ENCODE results near the gene THADA.

Gene THADA

DNA sequence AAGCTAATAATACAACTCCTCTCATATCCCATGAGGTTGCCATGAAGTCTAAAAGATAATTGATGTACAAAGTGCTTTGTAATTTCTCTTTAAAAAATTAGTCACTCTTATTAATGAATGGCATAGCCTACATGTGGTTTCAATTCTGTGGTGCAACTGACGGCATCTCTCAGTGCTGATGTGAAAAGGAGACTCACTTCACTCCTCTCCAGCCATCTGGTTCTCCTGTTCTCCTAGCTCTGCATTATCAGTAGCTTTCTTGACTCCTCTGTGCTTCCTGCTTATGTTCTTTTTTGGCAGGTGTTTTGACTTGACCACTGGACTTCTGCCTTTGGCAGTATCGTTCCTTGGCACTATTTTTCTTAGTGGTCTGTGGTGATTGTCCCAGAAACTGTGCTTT lies 234.6 kb downstream of the THADA start:
- no peaks in the 10 kb centered on the region for H3F3A ChIP-seq (ENCODE audit: insufficient read depth)
- H4K20me1 ChIP-seq (ENCODE audit: low read depth, low read length), result no peaks in the 10 kb centered on the region
- no peak overlapping the region for H3K9ac ChIP-seq (ENCODE audit: low read length)
- no peaks in the 10 kb centered on the region for H3K36me3 ChIP-seq (ENCODE audit: low read length)
- no peak overlapping the region for H2AFZ ChIP-seq (ENCODE audit: low read depth, low read length, severe bottlenecking)
- TF ChIP-seq EZH2phosphoT487 (conservative IDR thresholded peaks at IDR 0.05; ENCODE audit: low read length) (no peak), CTCF (IDR thresholded peaks at IDR 0.05; ENCODE audit: insufficient read depth, low read length, poor library complexity, severe bottlenecking) (no peak)
- no peaks in the 10 kb centered on the region for H3K9me2 ChIP-seq (replicated peaks; ENCODE audit: insufficient read depth, low read length)
- H3K9me3 ChIP-seq (ENCODE audit: insufficient read depth, low read length), result no peaks in the 10 kb centered on the region
- H3K27ac ChIP-seq (ENCODE audit: low read depth, low read length), result no peak overlapping the region
- no peak overlapping the region for H3K4me3 ChIP-seq (ENCODE audit: insufficient read depth, low read length, poor library complexity, severe bottlenecking)
- no peak overlapping the region for H3K4me2 ChIP-seq (ENCODE audit: low read depth, low read length, poor library complexity, severe bottlenecking)
- H3K79me2 ChIP-seq (ENCODE audit: insufficient read depth, low read length), result no peaks in the 10 kb centered on the region
- H3K27me3 ChIP-seq (ENCODE audit: low read length), result no peaks in the 10 kb centered on the region

DNA sequence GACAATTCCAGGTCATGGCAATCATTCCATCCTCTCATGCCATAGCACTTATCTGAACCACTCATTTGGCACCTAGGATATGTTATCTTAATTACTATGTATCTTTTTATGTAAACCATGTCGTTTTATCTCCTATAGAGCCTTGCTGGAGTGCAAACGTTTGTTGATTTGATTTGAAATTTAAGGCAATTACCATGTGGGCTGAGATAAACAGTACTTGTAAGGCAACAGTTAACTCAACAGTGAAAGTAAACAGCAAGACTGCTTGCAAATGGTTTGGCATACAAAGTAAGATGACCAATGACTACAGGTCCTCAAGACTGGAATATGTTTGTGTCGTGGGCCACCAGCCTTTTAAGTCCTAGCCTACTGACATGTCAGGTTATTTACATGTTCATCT lies 235.7 kb downstream of the THADA start:
- no peak overlapping the region for H3K4me2 ChIP-seq (ENCODE audit: low read depth, low read length, poor library complexity, severe bottlenecking)

DNA sequence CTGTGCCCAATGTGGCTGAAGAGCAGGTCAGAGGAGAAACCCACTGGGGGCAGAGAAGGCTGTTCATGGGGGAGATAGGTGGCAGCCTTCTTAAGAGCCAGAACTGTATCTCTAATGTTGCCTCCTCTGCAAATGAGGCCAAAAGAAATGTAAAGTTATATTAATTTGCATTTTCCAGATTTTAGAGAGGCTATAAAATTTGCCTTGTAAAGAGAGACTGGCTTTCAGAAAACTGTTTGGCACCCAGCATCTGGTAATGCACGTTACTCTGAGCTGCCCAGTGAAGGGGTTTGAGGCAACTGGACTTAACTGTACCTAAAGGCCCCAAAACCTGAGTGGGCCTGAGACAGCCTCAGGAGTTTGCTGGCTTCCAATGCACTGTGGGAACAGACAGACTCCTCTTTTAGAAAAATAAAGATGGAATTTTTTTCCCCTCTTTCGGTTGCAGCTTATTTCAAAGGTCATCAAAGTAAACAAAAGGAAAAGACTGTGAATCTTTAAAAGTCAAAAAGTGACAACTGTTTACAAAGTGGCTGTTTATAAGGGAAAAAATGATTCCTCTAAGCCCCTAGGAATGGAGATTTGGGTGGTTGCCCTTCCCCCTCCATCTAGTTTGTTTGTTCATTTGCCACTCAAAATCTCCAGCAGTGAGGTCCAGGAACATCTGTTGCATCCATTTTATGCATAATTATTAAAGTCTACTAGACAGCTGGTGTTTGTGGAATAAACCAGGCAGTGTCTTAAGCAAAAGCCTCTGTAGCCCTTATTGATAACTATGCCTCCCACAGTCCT lies 237.2 kb downstream of the THADA start:
- Histone ChIP-seq H2AFZ (ENCODE audit: low read depth, low read length, severe bottlenecking) (no peak overlapping the region), H3K9me2 (replicated peaks; ENCODE audit: insufficient read depth, low read length) (no peaks in the 10 kb centered on the region), H3K4me2 (ENCODE audit: low read depth, low read length, poor library complexity, severe bottlenecking) (no peak overlapping the region), H3K79me2 (ENCODE audit: insufficient read depth, low read length) (no peaks in the 10 kb centered on the region), H3K36me3 (ENCODE audit: low read length) (no peaks in the 10 kb centered on the region), H3K27ac (ENCODE audit: low read depth, low read length) (no peak overlapping the region), H3K9me3 (ENCODE audit: insufficient read depth, low read length) (no peaks in the 10 kb centered on the region), H3K4me3 (ENCODE audit: insufficient read depth, low read length, poor library complexity, severe bottlenecking) (no peak overlapping the region), H4K20me1 (ENCODE audit: low read depth, low read length) (no peaks in the 10 kb centered on the region), H3K27me3 (ENCODE audit: low read length) (no peaks in the 10 kb centered on the region), H3K9ac (ENCODE audit: low read length) (no peak overlapping the region), H3F3A (ENCODE audit: insufficient read depth) (no peaks in the 10 kb centered on the region)
- TF ChIP-seq EZH2phosphoT487 (conservative IDR thresholded peaks at IDR 0.05; ENCODE audit: low read length) (no peak), CTCF (IDR thresholded peaks at IDR 0.05; ENCODE audit: insufficient read depth, low read length, poor library complexity, severe bottlenecking) (no peak)

More for the DNA sequence above, 235.7 kb downstream of the THADA start:
- Histone ChIP-seq H3K9me3 (ENCODE audit: insufficient read depth, low read length) (no peaks in the 10 kb centered on the region), H2AFZ (ENCODE audit: low read depth, low read length, severe bottlenecking) (no peak overlapping the region), H3K9me2 (replicated peaks; ENCODE audit: insufficient read depth, low read length) (no peaks in the 10 kb centered on the region), H3K9ac (ENCODE audit: low read length) (no peak overlapping the region), H3F3A (ENCODE audit: insufficient read depth) (no peaks in the 10 kb centered on the region), H3K27me3 (ENCODE audit: low read length) (no peaks in the 10 kb centered on the region), H3K79me2 (ENCODE audit: insufficient read depth, low read length) (no peaks in the 10 kb centered on the region), H4K20me1 (ENCODE audit: low read depth, low read length) (no peaks in the 10 kb centered on the region), H3K4me3 (ENCODE audit: insufficient read depth, low read length, poor library complexity, severe bottlenecking) (no peak overlapping the region), H3K27ac (ENCODE audit: low read depth, low read length) (no peak overlapping the region), H3K36me3 (ENCODE audit: low read length) (no peaks in the 10 kb centered on the region)
- TF ChIP-seq EZH2phosphoT487 (conservative IDR thresholded peaks at IDR 0.05; ENCODE audit: low read length) (no peak), CTCF (IDR thresholded peaks at IDR 0.05; ENCODE audit: insufficient read depth, low read length, poor library complexity, severe bottlenecking) (no peak)
